B cell (primary cell): ENCODE data around the gene SUPT7L.

Source experiments
- CTCF ChIP-seq: fragments of 200-600 bp; IDR thresholded peaks from one replicate; pipeline ENCODE4 v1.8.0; 2022; ENCODE audit warnings: antibody characterized with exemption, mild to moderate bottlenecking
- EZH2 ChIP-seq: IDR thresholded peaks from 2 replicates; pipeline ENCODE4 v1.6.1; 2012; ENCODE audit warnings: borderline replicate concordance, low read depth, mild to moderate bottlenecking, moderate library complexity, low read length; ENCODE audit not compliant: insufficient read depth, poor library complexity, severe bottlenecking

DNA sequence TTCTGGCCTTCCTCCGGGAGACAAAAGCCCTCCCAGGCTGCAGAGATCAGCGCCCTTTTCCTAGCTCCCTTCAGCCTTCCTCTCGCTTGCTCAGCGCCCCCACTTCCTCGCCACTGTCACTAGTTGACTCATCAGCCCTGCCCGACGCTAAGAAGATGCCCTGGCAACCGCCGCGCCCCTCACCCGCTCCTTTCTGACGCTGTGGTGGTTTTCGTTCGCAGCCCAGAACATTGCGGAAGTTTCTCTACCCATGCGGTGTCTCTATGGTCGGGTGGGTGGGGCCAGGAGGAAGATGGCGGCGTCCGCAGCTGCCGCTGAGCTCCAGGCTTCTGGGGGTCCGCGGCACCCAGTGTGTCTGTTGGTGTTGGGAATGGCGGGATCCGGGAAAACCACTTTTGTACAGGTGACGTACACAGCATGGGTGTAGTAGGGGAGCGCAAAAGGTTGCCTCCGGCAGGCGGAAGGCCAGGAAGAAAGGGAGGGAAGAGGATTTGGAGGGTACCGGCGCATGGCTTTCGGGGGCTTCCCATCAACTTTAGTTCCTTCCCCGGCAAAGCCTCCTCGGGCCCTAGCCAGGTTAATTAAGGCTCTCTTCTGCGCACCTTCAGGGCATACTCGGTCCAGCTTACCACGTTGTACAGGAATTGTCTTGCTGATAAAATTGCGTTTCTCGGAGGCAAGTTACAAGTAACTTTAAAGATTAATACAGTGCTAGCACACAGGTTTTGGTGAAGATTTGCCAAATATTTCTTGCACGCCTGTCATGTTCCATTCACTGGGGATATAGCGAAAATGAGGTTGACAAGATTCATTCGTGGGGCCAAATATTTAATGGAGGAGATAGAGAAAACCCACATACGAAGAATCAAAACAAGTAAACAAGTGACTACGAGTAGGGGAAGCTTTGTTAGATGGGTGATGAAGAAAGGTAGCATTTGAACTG is 34.4 kb downstream of the SUPT7L start, which contains the start of the genes CCDC121 and GPN1:
- TF ChIP-seq CTCF (no peak), EZH2 (no peak)
